ENCODE data around the gene AUTS2. TPM values are rescaled to one million over a fixed set of nuclear protein-coding genes. Genes with fewer than 3 reads are reported as not detected.

Gene AUTS2
- total and polyA plus RNA-seq, 2 donors (not counting 1 experiment from before 2014, with no cell fraction given), result 0.60 to 9.1 TPM

GRCh38 chr7:70710651-70711050 lies 1112.4 kb downstream of the AUTS2 start:
- Histone ChIP-seq H3K4me3 (replicated peaks in 1 of 4; ENCODE audit: control extremely low read depth in 1 of 4, insufficient read depth in 1 of 4, low read depth in 3 of 4, low read length in 4 of 4) (no peak overlapping the region), H3K79me2 (ENCODE audit: control insufficient read depth, insufficient read depth, low read length) (no peaks in the 10 kb centered on the region), H3K4me2 (ENCODE audit: extremely low read depth, insufficient read depth, low read length) (peak overlapping the region; percentile 40), H4K20me1 (ENCODE audit: control insufficient read depth, extremely low read depth, insufficient read depth, low read length) (no peaks in the 10 kb centered on the region), H3K9me3 (ENCODE audit: control insufficient read depth, insufficient read depth, low read depth, low read length) (no peaks in the 10 kb centered on the region), H3K4me1 (ENCODE audit: control insufficient read depth, extremely low read depth, insufficient read depth, low read length) (peaks cover 7% of the 10 kb centered on the region), H2AFZ (ENCODE audit: low read length) (no peak overlapping the region), H3K9ac (ENCODE audit: insufficient read depth, low read length) (no peak overlapping the region), H3K27me3 (ENCODE audit: control insufficient read depth, insufficient read depth, low read length) (no peaks in the 10 kb centered on the region), H3K36me3 (ENCODE audit: control insufficient read depth, insufficient read depth, low read length) (no peaks in the 10 kb centered on the region), H3K27ac (ENCODE audit: insufficient read depth, low read length) (no peak overlapping the region)
- DNase-seq (ENCODE audit: low read depth in 2 of 2), result peak in 1 of 2 donors; percentile 39
- TF ChIP-seq CTCF (conservative IDR thresholded peaks at IDR 0.05 in 1 of 2, IDR thresholded peaks at IDR 0.05 in 1 of 2; ENCODE audit: low read depth in 1 of 2, low read length in 2 of 2), result no peak
- TF ChIP-seq EZH2 (IDR thresholded peaks at IDR 0.05; ENCODE audit: low read length, missing control alignments), result no peak

- H3K36me3 ChIP-seq (ENCODE audit: control insufficient read depth, insufficient read depth, low read length), result no peaks in the 10 kb centered on the region
- H3K4me1 ChIP-seq (ENCODE audit: control insufficient read depth, extremely low read depth, insufficient read depth, low read length), result peaks cover 7% of the 10 kb centered on the region
- no peak overlapping the region for H3K4me2 ChIP-seq (ENCODE audit: extremely low read depth, insufficient read depth, low read length)
- no peak overlapping the region for H3K9ac ChIP-seq (ENCODE audit: insufficient read depth, low read length)
- no peak for DNase-seq (ENCODE audit: low read depth in 2 of 2)
- TF ChIP-seq CTCF (conservative IDR thresholded peaks at IDR 0.05 in 1 of 2, IDR thresholded peaks at IDR 0.05 in 1 of 2; ENCODE audit: low read depth in 1 of 2, low read length in 2 of 2) (no peak), EZH2 (IDR thresholded peaks at IDR 0.05; ENCODE audit: low read length, missing control alignments) (no peak)
- H3K27me3 ChIP-seq (ENCODE audit: control insufficient read depth, insufficient read depth, low read length), result no peaks in the 10 kb centered on the region
- no peak overlapping the region for H2AFZ ChIP-seq (ENCODE audit: low read length)
- no peaks in the 10 kb centered on the region for H3K79me2 ChIP-seq (ENCODE audit: control insufficient read depth, insufficient read depth, low read length)
- H4K20me1 ChIP-seq (ENCODE audit: control insufficient read depth, extremely low read depth, insufficient read depth, low read length), result no peaks in the 10 kb centered on the region
- no peaks in the 10 kb centered on the region for H3K9me3 ChIP-seq (ENCODE audit: control insufficient read depth, insufficient read depth, low read depth, low read length)
- no peak overlapping the region for H3K4me3 ChIP-seq (replicated peaks in 1 of 4; ENCODE audit: control extremely low read depth in 1 of 4, insufficient read depth in 1 of 4, low read depth in 3 of 4, low read length in 4 of 4)
- H3K27ac ChIP-seq (ENCODE audit: insufficient read depth, low read length), result no peak overlapping the region
Observed at GRCh38 chr7:70711452-70711851, 1113.2 kb downstream of the AUTS2 start.

GRCh38 chr7:70712942-70713341 lies 1114.7 kb downstream of the AUTS2 start:
- no peak overlapping the region for H3K4me2 ChIP-seq (ENCODE audit: extremely low read depth, insufficient read depth, low read length)
- DNase-seq (ENCODE audit: low read depth in 2 of 2), result no peak
- no peaks in the 10 kb centered on the region for H4K20me1 ChIP-seq (ENCODE audit: control insufficient read depth, extremely low read depth, insufficient read depth, low read length)
- H3K27me3 ChIP-seq (ENCODE audit: control insufficient read depth, insufficient read depth, low read length), result no peaks in the 10 kb centered on the region
- peaks cover 7% of the 10 kb centered on the region for H3K4me1 ChIP-seq (ENCODE audit: control insufficient read depth, extremely low read depth, insufficient read depth, low read length)
- H3K4me3 ChIP-seq (replicated peaks in 1 of 4; ENCODE audit: control extremely low read depth in 1 of 4, insufficient read depth in 1 of 4, low read depth in 3 of 4, low read length in 4 of 4), result no peak overlapping the region
- TF ChIP-seq CTCF (conservative IDR thresholded peaks at IDR 0.05 in 1 of 2, IDR thresholded peaks at IDR 0.05 in 1 of 2; ENCODE audit: low read depth in 1 of 2, low read length in 2 of 2) (no peak), EZH2 (IDR thresholded peaks at IDR 0.05; ENCODE audit: low read length, missing control alignments) (no peak)
- no peaks in the 10 kb centered on the region for H3K9me3 ChIP-seq (ENCODE audit: control insufficient read depth, insufficient read depth, low read depth, low read length)
- H3K79me2 ChIP-seq (ENCODE audit: control insufficient read depth, insufficient read depth, low read length), result no peaks in the 10 kb centered on the region
- no peak overlapping the region for H3K9ac ChIP-seq (ENCODE audit: insufficient read depth, low read length)
- no peak overlapping the region for H2AFZ ChIP-seq (ENCODE audit: low read length)
- H3K36me3 ChIP-seq (ENCODE audit: control insufficient read depth, insufficient read depth, low read length), result no peaks in the 10 kb centered on the region
- H3K27ac ChIP-seq (ENCODE audit: insufficient read depth, low read length), result no peak overlapping the region
